Fibroblast of gingiva (primary cell): ENCODE results near the gene NUBPL.
"Not testable (repeated sequence)": the region's sequence is repeated elsewhere in the genome, so short reads cannot be mapped to it uniquely, and the experiment has no call there.

Experiments
- DNase-seq: peaks from one replicate; pipeline ENCODE4 v3.0.0-alpha.2; 2011; ENCODE audit warnings: low read depth

Gene NUBPL

DNA sequence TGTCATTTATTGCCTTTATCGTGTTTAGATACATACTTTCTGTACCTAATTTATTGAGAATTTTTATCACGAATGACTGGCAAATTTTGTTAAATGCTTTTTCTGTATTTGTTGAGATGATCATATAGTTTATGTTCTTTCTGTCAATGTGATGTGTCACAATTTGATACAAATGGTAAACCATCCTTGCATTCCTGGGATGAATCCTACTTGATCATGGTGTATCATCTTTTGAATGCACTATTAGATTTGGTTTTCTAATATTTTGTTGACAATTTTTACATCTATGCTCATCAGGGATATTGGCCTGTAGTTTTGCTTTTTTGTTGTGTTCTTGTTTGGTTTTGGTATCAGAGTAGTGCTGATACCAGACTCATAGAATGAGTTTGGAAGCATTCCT, 185.1 kb downstream of the NUBPL start:
- DNase-seq, result no peak

DNA sequence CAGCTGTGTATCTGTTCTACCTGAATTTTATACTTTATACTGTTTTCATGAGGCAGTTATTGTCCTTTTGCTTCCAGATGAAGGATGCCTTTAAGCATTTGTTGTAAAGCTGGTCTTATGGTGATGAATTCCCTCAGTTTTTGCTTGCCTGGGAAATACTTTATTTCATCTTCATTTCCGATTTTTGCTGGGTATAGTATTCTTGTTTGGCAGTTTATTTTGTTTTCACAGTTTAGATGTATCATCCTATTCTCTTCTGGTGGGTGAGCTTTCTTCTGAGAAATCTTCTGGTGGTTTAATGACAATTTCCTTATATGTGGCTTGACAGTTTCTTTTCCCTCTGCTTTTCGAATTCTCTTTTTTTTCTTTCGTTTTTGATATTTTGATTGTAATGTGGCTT, 188.1 kb downstream of the NUBPL start:
- DNase-seq, result no peak

DNA sequence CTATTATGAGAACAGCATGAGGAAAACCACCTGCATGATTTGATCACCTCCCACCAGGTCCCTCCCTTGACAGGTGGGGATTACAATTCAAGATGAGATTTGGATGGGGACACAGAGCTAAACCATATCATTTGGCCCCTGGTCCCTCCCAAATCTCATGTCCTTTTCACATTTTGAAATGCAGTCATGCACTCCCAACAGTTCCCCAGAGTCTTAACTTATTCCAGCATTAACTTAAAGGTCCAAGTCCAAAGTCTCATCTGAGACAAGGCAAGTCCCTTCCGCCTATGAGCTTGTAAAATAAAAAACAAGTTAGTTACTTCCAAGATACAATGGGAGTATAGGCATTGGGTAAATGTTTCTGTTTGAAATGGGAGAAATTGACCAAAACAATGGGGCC, 189.8 kb downstream of the NUBPL start:
- not testable (repeated sequence) for DNase-seq

DNA sequence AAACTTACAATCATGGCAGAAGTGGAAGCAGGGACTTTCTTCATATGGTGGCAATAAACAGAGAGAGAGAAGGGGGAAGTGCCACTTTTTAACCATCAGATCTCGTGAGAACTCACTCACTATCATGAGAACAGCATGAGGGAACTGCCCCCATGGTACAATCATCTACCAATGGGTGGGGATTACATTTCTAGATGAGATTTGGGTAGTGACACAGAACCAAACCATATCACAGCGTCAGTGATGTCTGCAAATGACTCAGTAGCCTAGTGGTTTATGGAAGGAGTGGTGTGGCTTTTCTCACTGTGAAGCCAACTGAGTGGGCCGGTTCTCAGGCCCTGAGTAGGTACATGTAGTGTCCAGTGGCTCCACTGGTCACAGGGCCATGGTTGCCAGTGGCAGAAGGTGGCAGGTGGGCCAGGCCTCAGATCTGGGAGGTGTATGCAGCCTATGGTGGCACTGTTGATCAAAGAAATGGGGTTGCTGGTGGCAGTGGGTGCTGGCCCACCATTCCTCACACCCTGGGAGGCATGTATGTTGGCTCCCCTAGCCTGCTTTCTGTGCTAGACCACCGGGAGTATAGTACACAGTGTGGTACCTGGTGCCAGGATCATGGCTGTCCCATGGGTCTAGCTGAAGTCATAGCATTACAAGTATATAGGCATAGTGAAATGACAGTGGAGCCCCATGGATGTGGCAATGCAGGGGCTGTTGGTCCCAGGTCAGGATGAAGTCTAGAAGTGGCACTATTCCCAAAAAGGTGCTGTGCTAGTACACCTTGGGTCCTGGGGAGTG, 191.9 kb downstream of the NUBPL start:
- DNase-seq, result no peak

DNA sequence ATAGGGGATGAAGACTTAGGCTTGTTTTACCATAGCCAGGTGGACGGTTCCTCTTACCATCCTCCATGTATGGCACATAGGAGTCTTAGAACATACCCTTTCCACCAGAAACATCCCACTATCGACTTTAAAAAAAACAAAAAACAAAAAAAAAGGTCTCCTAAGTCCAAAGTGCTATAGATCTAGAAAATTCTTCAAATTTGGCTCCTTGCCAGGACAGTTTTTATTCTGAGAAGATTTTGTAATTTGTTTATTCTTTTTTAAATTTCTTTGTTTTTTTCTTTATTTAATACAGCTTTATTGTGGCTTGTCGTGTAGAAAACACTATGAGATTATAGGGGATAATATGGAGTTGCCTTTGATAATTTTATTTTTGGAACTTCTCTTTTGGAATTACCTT, 197.7 kb downstream of the NUBPL start:
- DNase-seq, result no peak

DNA sequence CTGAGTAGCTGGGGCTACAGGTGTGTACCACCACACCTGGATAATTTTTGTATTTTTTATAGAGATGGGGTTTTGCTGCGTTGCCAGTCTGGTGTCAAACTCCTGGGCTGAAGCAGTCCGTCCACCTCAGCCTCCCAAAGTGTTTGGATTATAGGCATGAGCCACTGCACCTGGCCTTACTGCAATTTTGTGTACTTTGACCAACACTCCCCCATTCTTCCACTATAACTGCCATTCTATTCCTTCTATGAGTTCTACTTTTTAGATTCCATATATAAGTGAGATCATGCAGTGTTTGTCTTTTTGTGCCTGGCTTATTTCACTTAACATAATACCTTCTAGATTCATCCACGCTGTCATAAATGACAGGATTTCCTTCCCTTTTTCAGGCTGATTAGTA, 199.1 kb downstream of the NUBPL start:
- DNase-seq, result no peak

DNA sequence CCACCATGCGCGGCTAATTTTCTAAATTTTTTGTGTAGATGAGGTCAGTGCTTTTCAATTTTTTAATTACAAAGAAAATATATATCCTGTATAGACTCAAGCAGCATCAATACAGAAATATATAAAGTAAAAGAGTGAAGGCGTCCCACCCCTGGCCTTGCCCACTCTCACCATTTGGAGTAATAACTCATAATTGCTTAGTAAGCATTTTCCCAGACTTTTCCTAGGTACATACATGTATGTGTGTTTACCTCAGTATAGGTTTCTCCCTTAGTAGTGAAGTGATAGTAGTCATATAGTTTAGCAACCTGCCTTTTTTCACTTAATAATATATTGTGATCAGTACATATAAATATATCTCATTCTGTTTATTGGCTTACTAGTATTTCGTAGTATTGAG, 200.1 kb downstream of the NUBPL start:
- no peak for DNase-seq

DNA sequence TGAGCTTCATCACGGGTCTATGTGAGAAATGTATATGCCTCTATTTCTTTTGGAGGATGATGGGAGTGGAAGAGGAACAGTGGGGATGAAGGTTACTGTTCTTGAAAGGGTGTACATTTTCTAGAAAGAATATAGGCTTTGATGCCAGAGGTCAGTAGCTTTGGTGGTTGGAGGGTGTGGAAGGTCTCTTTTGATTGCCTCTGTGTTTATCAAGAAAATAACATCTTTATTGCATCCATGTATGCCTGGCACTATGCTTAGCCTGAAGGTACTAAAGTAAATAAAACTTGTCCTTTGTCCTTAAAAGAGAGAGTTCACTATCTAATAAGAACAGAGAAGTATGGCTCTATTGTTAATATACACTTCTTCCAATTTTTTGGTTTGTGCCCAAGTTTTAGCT, 201.8 kb downstream of the NUBPL start:
- no peak for DNase-seq

DNA sequence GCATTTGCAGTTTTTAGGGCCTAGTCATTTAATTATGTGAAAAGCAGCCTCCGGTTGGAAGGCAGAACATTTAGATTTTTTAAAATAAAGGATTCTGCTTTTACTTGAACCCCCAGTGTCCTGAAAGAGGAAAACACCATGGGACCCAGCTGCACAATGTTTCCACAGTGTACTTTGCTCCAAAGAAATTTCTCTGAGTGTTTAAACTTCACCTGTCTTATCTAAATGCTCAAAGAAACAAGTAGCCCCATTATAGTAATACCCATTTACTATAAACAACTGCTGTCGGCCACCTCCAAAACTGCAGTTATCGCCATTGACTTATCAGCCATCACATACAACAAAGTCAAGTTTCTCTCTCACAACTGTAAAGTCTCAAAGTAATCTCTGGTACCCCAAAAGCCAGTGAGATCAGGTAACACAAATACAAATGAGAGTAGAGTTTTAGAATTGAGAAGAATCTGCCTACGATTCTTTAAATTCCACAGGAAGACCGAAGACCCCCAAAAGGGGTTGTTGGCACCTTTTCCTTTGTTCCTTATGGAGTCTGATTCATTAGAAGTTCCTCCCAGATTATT, 205.2 kb downstream of the NUBPL start:
- DNase-seq, result no peak

DNA sequence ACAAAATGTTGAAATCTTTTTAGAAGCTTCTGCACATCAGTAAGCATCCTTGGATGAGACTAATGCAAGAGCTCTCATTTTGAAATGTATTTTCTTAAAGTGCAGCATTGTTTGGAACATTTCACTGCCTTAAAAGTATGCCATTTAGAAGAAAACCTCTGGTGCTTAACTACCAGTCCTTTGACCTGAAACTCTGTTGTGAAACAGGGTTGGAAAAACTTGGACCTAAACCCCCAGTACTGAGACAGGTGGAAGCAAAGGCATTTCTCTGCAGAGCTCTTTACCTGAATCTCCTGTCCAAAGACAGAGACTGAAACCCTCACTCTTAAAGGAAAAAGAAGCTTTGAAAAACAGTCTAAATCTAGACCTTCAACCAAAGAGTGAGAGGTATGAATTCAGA, 207.2 kb downstream of the NUBPL start:
- DNase-seq, result no peak

DNA sequence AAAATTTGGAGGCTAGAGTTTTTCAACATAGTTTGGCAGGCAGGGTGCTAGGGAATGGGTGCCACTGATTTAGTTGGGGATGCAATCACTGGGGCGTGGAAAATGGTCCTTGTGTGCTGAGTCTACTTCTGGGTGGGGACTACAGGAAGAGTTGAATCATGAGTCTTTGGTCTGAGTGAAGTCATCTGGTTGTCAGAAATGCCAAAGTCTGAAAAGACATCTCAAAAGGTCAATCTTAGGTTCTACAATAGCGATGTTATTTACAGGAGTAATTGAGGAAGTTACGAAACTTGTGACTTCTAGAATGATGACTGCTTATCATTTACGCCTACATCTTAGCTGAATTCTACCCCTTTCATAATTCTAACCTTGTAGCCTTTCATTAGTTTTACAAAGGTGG, 209.1 kb downstream of the NUBPL start:
- no peak for DNase-seq

DNA sequence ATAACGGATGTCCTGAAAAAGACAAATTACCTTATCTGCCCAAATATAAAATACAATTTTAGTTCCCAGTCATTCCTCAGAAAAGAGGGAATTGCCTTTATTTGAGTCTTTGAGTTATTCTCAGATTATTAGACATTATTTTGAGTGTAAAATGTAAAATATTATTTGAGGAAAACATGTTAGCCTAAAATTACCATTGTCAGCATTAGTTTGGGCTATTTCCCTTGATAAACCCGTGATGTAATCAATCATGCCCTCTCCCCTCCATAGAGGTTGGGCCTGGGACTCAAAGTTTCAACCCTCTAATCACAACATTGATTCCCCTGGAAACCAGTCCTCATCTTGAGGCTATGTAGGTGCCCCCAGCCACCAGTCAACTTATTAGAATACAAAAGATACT, 213.4 kb downstream of the NUBPL start:
- no peak for DNase-seq

DNA sequence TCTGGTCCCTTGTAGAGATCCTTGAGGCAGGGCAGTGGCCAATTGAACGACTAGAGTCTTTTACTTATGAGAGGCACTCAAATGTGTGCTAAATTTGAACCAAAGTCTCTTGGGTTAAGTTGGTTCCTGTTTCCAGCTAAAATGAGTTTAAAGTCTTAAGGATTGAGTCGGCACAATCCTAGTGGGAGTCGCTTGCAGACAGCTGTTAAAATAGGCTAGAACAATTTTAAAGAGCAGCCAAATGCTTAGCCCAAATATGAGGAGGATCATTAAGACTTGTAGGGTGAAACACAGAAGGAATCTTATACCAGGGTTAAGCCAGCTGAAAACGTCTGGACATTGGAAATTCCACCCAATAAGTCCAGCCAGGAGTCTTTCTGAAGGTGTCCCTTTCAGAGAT, 216.1 kb downstream of the NUBPL start:
- DNase-seq, result no peak

DNA sequence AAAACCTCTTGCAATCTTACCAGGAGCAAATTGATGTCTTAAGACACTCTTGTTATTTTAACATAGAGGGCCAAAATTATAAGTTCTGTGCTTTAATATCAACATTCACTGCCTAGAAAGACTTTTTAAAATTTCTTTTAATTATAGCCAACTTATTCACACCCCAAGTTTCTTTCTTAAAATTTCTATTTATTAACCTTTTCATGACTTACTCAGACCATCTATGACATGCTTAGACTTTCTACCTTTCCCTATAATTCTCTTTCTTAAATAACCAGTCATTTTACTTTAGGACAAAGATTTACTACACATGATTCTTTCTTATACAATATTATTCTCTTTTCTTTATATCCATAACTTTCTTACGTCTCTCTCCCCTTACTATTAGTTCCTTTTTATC, 220.4 kb downstream of the NUBPL start:
- DNase-seq, result no peak

DNA sequence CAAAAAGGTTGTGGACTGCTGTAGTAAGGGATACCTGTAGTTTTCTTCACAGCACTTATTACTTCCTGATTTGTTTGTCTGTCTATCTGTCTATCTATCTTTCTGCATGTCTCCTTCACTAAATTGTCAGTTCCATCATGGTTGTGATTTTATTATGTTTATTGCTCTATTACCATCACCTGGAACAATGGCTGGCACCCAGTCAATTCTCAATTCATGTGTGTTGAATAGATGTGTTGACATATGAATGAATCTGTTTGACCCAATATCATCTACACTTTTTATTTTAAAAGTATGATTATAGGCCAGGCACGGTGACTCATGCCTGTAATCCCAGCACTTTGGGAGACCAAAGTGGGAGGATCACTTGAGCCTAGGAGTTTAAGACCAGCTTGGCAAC, 224.4 kb downstream of the NUBPL start:
- no peak for DNase-seq

DNA sequence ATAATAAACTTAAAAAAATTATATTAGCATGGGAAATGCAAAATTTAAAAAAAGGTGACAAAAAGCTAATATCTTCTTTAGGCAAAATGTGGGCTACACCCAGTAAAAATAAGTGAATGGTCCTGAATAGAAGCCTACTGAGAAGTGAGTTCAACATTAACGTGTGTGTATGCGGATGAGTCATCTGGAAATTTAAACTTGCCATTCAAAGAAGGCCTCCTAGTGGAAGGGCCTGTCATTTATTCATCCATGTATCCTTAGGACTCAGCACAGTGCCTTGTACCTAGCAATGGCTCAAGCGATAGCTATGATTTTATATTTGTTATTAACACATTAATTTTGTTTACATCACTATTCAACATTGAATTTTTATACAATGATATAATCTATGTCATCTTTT, 226.2 kb downstream of the NUBPL start:
- DNase-seq, result no peak

DNA sequence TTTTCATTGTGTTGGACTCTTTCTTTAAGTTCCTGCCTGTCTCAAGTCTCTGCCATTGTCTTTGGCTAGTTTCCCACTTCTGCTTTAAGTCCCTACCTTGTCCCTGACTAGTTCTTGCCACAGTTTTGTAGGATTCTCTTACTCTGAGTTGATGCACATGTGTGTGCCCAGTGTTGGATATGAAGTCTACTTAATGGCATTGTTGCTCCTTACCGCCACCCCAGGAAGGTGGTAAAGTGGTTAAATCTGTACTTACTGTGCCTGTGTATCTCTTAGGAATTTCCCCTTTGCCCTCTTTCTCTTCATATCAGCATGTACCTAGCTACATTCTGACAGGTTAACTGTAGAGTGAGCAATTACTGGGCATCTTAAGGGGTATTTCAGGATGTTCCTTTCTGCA, 227.1 kb downstream of the NUBPL start:
- no peak for DNase-seq

DNA sequence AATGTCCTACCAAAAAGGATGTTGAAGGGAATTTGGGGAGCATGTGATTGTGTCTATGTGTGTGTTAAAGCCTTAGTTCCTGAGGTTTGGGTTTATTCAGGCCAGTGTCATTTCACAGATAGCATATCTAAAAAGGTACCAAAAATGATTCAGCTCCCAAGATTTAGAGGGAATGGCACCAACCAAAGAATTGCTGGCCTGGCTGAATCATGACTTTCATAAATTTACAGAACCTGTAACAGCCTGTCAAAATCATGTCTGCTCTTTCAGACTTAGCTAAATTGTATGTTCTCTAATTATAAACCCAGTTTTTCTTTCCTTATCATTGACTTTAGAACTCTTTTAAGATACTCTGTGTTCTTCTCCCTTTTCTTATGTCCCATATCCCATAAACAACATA, 231.5 kb downstream of the NUBPL start:
- no peak for DNase-seq

DNA sequence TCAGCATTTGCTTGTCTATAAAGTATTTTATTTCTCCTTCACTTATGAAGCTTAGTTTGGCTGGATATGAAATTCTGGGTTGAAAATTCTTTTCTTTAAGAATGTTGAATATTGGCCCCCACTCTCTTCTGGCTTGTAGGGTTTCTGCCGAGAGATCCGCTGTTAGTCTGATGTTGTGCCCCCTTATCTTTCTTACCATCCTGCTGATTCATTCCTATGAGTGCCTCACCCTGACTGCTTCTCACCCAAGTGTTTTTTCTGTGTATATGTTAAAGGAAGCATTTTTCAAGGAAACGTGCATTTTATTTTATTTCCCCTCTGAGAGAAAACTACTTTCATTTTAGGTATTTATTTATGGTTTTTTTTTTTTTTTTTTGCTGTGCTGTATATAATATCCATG, 236.7 kb downstream of the NUBPL start:
- not testable (repeated sequence) for DNase-seq

DNA sequence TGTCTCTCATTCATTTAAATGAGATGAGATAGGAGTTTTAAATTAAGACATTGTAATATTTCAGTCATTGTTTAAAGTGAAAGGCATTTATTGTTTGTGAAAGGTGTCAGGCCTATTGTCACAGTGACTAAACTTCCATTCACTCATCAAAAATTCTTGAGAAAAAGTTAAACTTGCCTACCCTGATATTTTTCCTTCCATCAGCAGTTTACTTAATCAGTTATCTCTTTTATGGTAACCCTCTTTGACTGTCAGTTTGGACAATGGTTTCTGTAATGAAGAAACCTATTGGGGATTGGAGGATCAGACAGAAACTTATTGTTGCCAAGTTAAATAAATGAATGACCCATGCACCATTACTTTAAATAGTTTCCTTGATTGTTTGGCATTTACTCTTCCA, 241.6 kb downstream of the NUBPL start:
- DNase-seq, result no peak

DNA sequence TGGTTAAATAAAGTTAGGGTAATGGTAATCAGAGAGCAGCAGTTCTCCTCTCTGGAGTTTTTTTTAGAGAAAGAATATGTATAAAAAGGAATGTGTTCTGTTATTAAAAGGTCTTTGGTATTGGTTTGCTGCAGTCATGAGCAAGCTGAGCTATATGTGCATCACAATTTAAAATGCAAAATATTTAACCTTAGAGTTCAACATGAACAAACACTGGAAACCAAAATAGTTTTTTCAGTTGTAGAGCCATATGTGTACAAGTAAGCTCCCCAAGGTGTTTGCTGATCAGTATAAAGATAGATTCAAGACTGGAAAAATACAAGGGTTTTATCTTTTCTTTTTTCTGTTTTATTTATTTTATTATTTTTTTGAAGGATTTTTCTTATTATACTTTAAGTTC, 245.0 kb downstream of the NUBPL start:
- DNase-seq, result no peak

DNA sequence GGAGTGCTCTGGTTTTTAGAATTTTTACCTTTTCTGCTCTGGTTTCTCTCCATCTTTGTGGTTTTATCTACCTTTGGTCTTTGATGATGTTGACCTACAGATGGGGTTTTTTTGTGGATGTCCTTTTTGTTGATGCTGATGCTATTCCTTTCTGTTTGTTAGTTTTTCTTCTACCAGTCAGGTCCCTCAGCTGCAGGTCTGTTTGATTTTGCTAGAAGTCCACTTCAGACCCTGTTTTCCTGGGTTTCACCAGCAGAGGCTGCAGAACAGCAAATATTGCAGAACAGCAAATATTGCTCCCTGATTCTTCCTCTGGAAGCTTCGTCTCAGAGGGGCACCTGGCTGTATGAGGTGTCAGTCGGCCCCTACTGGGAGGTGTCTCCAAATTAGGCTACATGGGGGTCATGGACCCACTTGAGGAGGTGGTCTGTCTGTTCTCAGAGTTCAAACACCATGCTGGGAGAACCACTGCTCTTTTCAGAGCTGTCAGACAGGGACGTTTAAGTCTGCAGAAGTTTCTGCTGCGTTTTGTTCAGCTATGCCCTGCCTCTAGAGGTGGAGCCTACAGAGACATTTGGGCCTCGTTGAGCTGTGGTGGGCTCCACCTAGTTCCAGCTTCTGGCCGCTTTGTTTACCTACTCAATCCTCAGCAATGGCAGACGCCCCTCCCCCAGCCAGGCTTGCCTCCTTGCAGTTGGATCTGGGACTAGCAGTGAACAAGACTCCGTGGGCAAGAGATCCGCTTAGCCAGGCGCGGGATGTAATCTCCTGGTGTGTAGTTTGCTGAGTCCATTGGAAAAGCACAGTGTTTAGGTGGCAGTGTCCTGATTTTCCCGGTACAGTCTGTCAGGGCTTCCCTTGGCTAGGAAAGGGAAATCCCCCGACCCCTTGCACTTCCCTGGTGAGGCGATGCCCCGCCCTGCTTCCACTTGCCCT, 250.8 kb downstream of the NUBPL start:
- not testable (repeated sequence) for DNase-seq
